ENCODE results near the gene CARNS1. TPM values are rescaled to one million over a fixed set of nuclear protein-coding genes. Genes with fewer than 3 reads are reported as not detected.
A peak's percentile ranks its signal among the peaks of the same experiment; 100 is the strongest.

The CARNS1 gene
- total and polyA plus RNA-seq, 4 donors, result 8.6 to 38.6 (median 25.7) TPM

- no peaks in the 10 kb centered on the region for H3K9me3 ChIP-seq (ENCODE audit: control insufficient read depth, insufficient read depth, low read length)
- whole genome bisulfite sequencing (ENCODE audit: insufficient coverage), result 77% methylated on average over 31 of the region's 33 CpGs
- no peaks in the 10 kb centered on the region for H3K27me3 ChIP-seq (ENCODE audit: control insufficient read depth, insufficient read depth, low read length)
- no peak within 1 kb of the TSS for H3K4me3 ChIP-seq (ENCODE audit: low read depth, low read length)
- no peaks in the 10 kb centered on the region for H3K36me3 ChIP-seq (ENCODE audit: control insufficient read depth, insufficient read depth, low read length)
- H3K27ac ChIP-seq (ENCODE audit: low read depth, low read length), result no peak within 1 kb of the TSS
- no peak for DNase-seq (ENCODE audit: low read depth in 4 of 6, low spot score in 6 of 6)
- peaks cover 12% of the 10 kb centered on the region for H3K4me1 ChIP-seq (ENCODE audit: control insufficient read depth, insufficient read depth, low read length)
These were observed 36.9 kb downstream of the CARNS1 start, which contains the start of gene GPR152 for GRCh38 chr11:67452141-67452952. GPR152 (minus strand) TSS chr11:67452729; CDS start chr11:67452724, 5 bp downstream.

GRCh38 chr11:67453816-67454732 is 38.6 kb downstream of the CARNS1 start:
- H3K36me3 ChIP-seq (ENCODE audit: control insufficient read depth, insufficient read depth, low read length), result no peaks in the 10 kb centered on the region
- H3K4me1 ChIP-seq (ENCODE audit: control insufficient read depth, insufficient read depth, low read length), result peaks cover 12% of the 10 kb centered on the region
- H3K27me3 ChIP-seq (ENCODE audit: control insufficient read depth, insufficient read depth, low read length), result no peaks in the 10 kb centered on the region
- H3K4me3 ChIP-seq (ENCODE audit: low read depth, low read length), result no peak overlapping the region
- H3K9me3 ChIP-seq (ENCODE audit: control insufficient read depth, insufficient read depth, low read length), result no peaks in the 10 kb centered on the region
- WGBS (ENCODE audit: insufficient coverage), result 86% methylated on average over 14 of the region's 21 CpGs
- no peak overlapping the region for H3K27ac ChIP-seq (ENCODE audit: low read depth, low read length)
- no peak for DNase-seq (ENCODE audit: low read depth in 4 of 6, low spot score in 6 of 6)

GRCh38 chr11:67455054-67455453 is 39.6 kb downstream of the CARNS1 start, which contains the start of gene CABP4:
CABP4 (plus strand) TSS chr11:67455354; CDS start chr11:67455424, 70 bp downstream.
- DNase-seq (ENCODE audit: low read depth in 4 of 6, low spot score in 6 of 6), result no peak
- WGBS (ENCODE audit: insufficient coverage), result 91% methylated on average over 2 of the region's 3 CpGs
- Histone ChIP-seq H3K9me3 (ENCODE audit: control insufficient read depth, insufficient read depth, low read length) (no peaks in the 10 kb centered on the region), H3K4me1 (ENCODE audit: control insufficient read depth, insufficient read depth, low read length) (peaks cover 12% of the 10 kb centered on the region), H3K4me3 (ENCODE audit: low read depth, low read length) (no peak within 1 kb of the TSS), H3K27ac (ENCODE audit: low read depth, low read length) (no peak within 1 kb of the TSS), H3K36me3 (ENCODE audit: control insufficient read depth, insufficient read depth, low read length) (no peaks in the 10 kb centered on the region), H3K27me3 (ENCODE audit: control insufficient read depth, insufficient read depth, low read length) (no peaks in the 10 kb centered on the region)

- Histone ChIP-seq H3K4me3 (ENCODE audit: low read depth, low read length) (no peak overlapping the region), H3K36me3 (ENCODE audit: control insufficient read depth, insufficient read depth, low read length) (no peaks in the 10 kb centered on the region), H3K9me3 (ENCODE audit: control insufficient read depth, insufficient read depth, low read length) (no peaks in the 10 kb centered on the region), H3K27ac (ENCODE audit: low read depth, low read length) (no peak overlapping the region), H3K27me3 (ENCODE audit: control insufficient read depth, insufficient read depth, low read length) (no peaks in the 10 kb centered on the region), H3K4me1 (ENCODE audit: control insufficient read depth, insufficient read depth, low read length) (peaks cover 12% of the 10 kb centered on the region)
- WGBS (ENCODE audit: insufficient coverage), result 76% methylated on average over 25 of the region's 25 CpGs
- DNase-seq (ENCODE audit: low read depth in 4 of 6, low spot score in 6 of 6), result no peak
These were observed 40.7 kb downstream of the CARNS1 start for GRCh38 chr11:67456068-67456705.

- no peaks in the 10 kb centered on the region for H3K9me3 ChIP-seq (ENCODE audit: control insufficient read depth, insufficient read depth, low read length)
- no peaks in the 10 kb centered on the region for H3K36me3 ChIP-seq (ENCODE audit: control insufficient read depth, insufficient read depth, low read length)
- H3K4me1 ChIP-seq (ENCODE audit: control insufficient read depth, insufficient read depth, low read length), result peaks cover 2% of the 10 kb centered on the region
- H3K27ac ChIP-seq (ENCODE audit: low read depth, low read length), result no peak overlapping the region
- no peak overlapping the region for H3K4me3 ChIP-seq (ENCODE audit: low read depth, low read length)
- H3K27me3 ChIP-seq (ENCODE audit: control insufficient read depth, insufficient read depth, low read length), result no peaks in the 10 kb centered on the region
- no peak for DNase-seq (ENCODE audit: low read depth in 4 of 6, low spot score in 6 of 6)
- 91% methylated on average over 11 of the region's 12 CpGs for WGBS (ENCODE audit: insufficient coverage)
These were observed 42.0 kb downstream of the CARNS1 start for GRCh38 chr11:67457453-67457852.

- Histone ChIP-seq H3K27ac (ENCODE audit: low read depth, low read length) (no peak overlapping the region), H3K9me3 (ENCODE audit: control insufficient read depth, insufficient read depth, low read length) (no peaks in the 10 kb centered on the region), H3K4me1 (ENCODE audit: control insufficient read depth, insufficient read depth, low read length) (no peaks in the 10 kb centered on the region), H3K4me3 (ENCODE audit: low read depth, low read length) (no peak overlapping the region), H3K27me3 (ENCODE audit: control insufficient read depth, insufficient read depth, low read length) (no peaks in the 10 kb centered on the region), H3K36me3 (ENCODE audit: control insufficient read depth, insufficient read depth, low read length) (no peaks in the 10 kb centered on the region)
- no peak for DNase-seq (ENCODE audit: low read depth in 4 of 6, low spot score in 6 of 6)
- WGBS (ENCODE audit: insufficient coverage), result 78% methylated on average over 19 of the region's 19 CpGs
These were observed 42.8 kb downstream of the CARNS1 start for GRCh38 chr11:67458266-67458665.

- Histone ChIP-seq H3K27me3 (ENCODE audit: control insufficient read depth, insufficient read depth, low read length) (no peaks in the 10 kb centered on the region), H3K9me3 (ENCODE audit: control insufficient read depth, insufficient read depth, low read length) (no peaks in the 10 kb centered on the region), H3K4me3 (ENCODE audit: low read depth, low read length) (no peak overlapping the region), H3K4me1 (ENCODE audit: control insufficient read depth, insufficient read depth, low read length) (peaks cover 37% of the 10 kb centered on the region), H3K36me3 (ENCODE audit: control insufficient read depth, insufficient read depth, low read length) (peaks cover 19% of the 10 kb centered on the region), H3K27ac (ENCODE audit: low read depth, low read length) (no peak overlapping the region)
- WGBS (ENCODE audit: insufficient coverage), result 97% methylated on average over 6 of the region's 10 CpGs
- DNase-seq (ENCODE audit: low read depth in 4 of 6, low spot score in 6 of 6), result no peak
These were observed 47.7 kb downstream of the CARNS1 start for GRCh38 chr11:67463186-67463585.

GRCh38 chr11:67463680-67464410 is 48.4 kb downstream of the CARNS1 start:
- H3K27ac ChIP-seq (ENCODE audit: low read depth, low read length), result peak overlapping the region; percentile 69
- WGBS (ENCODE audit: insufficient coverage), result 88% methylated on average over 18 of the region's 20 CpGs
- H3K4me1 ChIP-seq (ENCODE audit: control insufficient read depth, insufficient read depth, low read length), result peaks cover 43% of the 10 kb centered on the region
- peaks cover 19% of the 10 kb centered on the region for H3K36me3 ChIP-seq (ENCODE audit: control insufficient read depth, insufficient read depth, low read length)
- DNase-seq (ENCODE audit: low read depth in 4 of 6, low spot score in 6 of 6), result no peak
- H3K27me3 ChIP-seq (ENCODE audit: control insufficient read depth, insufficient read depth, low read length), result no peaks in the 10 kb centered on the region
- peak overlapping the region; percentile 68 for H3K4me3 ChIP-seq (ENCODE audit: low read depth, low read length)
- no peaks in the 10 kb centered on the region for H3K9me3 ChIP-seq (ENCODE audit: control insufficient read depth, insufficient read depth, low read length)
